Tibial artery (tissue), 4 donors: ENCODE measurements around the gene GDPGP1.

Experiments used
- DNase-seq, 2 donors: peaks; one replicate each; pipeline ENCODE4 v3.0.0-alpha.2; 2019
- H3K27ac ChIP-seq, 2 donors: fragments of 200-600 bp; sonication (generic) in 1 of 2; 1 replicate in 1 of 2; 2 replicates in 1 of 2; pipeline ENCODE4 v1.5.1; 2018 to 2019; ENCODE audit warnings: mild to moderate bottlenecking in 1 of 2
- H3K27me3 ChIP-seq, 2 donors: fragments of 200-600 bp; sonication (generic) in 1 of 2; one replicate each; pipeline versions ENCODE4 v1.5.1 to v1.6.0; 2016 to 2019
- H3K36me3 ChIP-seq, 3 donors: fragments of 200-600 bp; sonication (generic) in 2 of 3; one replicate each; pipeline ENCODE4 v1.5.1; 2016 to 2019; ENCODE audit warnings: mild to moderate bottlenecking in 2 of 3
- H3K4me1 ChIP-seq, 4 donors: fragments of 200-600 bp; sonication (generic) in 2 of 4; 1 replicate in 3 of 4; 2 replicates in 1 of 4; pipeline ENCODE4 v1.5.1; 2016 to 2019
- H3K4me3 ChIP-seq, 2 donors: fragments of 200-600 bp; sonication (generic) in 1 of 2; 1 replicate in 1 of 2; 2 replicates in 1 of 2; pipeline ENCODE4 v1.5.1; 2018 to 2019; ENCODE audit warnings: mild to moderate bottlenecking in 2 of 2
- H3K9me3 ChIP-seq, 3 donors: fragments of 200-600 bp; sonication (generic) in 1 of 3; one replicate each; pipeline ENCODE4 v1.5.1; 2016 to 2019
- intact Hi-C: fragments of 100-400 bp; cut with DNase I; formaldehyde crosslinking; loops from one replicate; pipeline ENCODE4 v1.15.0; 2023; ENCODE audit warnings: low total_unique reads
- TF ChIP-seq, protein P1 (sequence below), 2 experiments: fragments of 200-600 bp in 1 of 2; fragments of 450-650 bp in 1 of 2; IDR thresholded peaks; one replicate each; pipeline ENCODE4 v1.5.1; 2017 to 2019; ENCODE audit warnings: antibody characterized with exemption in 2 of 2, mild to moderate bottlenecking in 1 of 2, moderate library complexity in 1 of 2

Gene GDPGP1

DNA sequence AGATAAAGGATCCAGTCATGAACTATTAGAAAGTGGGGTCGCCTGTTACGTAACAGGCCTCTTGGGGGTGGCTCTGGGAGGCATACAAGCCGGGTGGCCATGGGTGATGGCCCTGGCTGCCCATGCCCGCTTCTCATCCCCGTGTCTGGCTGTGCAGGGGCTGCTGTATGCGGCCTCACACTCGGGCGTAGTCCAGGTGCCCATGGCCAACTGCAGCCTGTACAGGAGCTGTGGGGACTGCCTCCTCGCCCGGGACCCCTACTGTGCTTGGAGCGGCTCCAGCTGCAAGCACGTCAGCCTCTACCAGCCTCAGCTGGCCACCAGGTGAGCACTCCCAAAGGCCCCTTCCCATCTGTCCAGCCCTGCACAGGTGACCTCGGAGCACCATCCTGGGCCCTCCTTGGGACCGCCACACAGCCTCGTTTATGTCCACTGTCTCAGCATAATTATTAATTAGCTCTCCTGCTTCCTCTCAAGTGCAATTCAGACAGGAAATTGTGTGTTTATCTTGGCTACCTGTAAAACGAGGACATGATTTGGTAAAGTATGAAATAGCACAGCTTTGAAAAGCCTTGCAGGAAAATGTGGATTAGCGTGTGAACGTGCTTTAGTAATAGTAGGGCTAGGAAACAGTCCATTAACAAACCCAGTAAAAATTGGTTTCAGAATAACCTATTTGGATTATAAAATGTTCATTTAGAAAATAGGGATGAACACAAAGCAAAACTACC is 8.3 kb upstream of the GDPGP1 start:
- peaks cover 0 to 21% (median 13%) of the 10 kb centered on the region in 4 donors for H3K4me1 ChIP-seq
- TF ChIP-seq, protein P1, sequence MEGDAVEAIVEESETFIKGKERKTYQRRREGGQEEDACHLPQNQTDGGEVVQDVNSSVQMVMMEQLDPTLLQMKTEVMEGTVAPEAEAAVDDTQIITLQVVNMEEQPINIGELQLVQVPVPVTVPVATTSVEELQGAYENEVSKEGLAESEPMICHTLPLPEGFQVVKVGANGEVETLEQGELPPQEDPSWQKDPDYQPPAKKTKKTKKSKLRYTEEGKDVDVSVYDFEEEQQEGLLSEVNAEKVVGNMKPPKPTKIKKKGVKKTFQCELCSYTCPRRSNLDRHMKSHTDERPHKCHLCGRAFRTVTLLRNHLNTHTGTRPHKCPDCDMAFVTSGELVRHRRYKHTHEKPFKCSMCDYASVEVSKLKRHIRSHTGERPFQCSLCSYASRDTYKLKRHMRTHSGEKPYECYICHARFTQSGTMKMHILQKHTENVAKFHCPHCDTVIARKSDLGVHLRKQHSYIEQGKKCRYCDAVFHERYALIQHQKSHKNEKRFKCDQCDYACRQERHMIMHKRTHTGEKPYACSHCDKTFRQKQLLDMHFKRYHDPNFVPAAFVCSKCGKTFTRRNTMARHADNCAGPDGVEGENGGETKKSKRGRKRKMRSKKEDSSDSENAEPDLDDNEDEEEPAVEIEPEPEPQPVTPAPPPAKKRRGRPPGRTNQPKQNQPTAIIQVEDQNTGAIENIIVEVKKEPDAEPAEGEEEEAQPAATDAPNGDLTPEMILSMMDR (IDR thresholded peaks at IDR 0.05): no peak
- intact Hi-C loops: no loop called here
- no peak overlapping the region for H3K27ac ChIP-seq
- no peak overlapping the region for H3K4me3 ChIP-seq
- no peaks in the 10 kb centered on the region for H3K27me3 ChIP-seq
- H3K9me3 ChIP-seq: no peaks in the 10 kb centered on the region
- peaks cover 64 to 96% (median 76%) of the 10 kb centered on the region in 3 donors for H3K36me3 ChIP-seq
- DNase-seq: no peak

- DNase-seq: no peak
- Histone ChIP-seq H3K36me3 (peaks cover 68 to 93% (median 84%) of the 10 kb centered on the region in 3 donors), H3K27ac (no peak overlapping the region), H3K4me3 (no peak overlapping the region), H3K4me1 (peaks cover 0 to 27% (median 15%) of the 10 kb centered on the region in 4 donors), H3K27me3 (no peaks in the 10 kb centered on the region), H3K9me3 (no peaks in the 10 kb centered on the region)
- intact Hi-C loops: no loop called here
- TF ChIP-seq, protein P1 (IDR thresholded peaks at IDR 0.05): no peak
These were observed 6.7 kb upstream of the GDPGP1 start for GRCh38 chr15:90227336-90227735.

GRCh38 chr15:90227816-90228772 is 5.9 kb upstream of the GDPGP1 start:
- no peak for DNase-seq
- intact Hi-C loops: no loop called here
- H3K36me3 ChIP-seq: peaks cover 68 to 85% (median 83%) of the 10 kb centered on the region in 3 donors
- H3K4me3 ChIP-seq: no peak overlapping the region
- TF ChIP-seq, protein P1 (IDR thresholded peaks at IDR 0.05): no peak
- H3K9me3 ChIP-seq: no peaks in the 10 kb centered on the region
- H3K4me1 ChIP-seq: peaks cover 0 to 34% (median 20%) of the 10 kb centered on the region in 4 donors
- H3K27ac ChIP-seq: no peak overlapping the region
- H3K27me3 ChIP-seq: no peaks in the 10 kb centered on the region

DNA sequence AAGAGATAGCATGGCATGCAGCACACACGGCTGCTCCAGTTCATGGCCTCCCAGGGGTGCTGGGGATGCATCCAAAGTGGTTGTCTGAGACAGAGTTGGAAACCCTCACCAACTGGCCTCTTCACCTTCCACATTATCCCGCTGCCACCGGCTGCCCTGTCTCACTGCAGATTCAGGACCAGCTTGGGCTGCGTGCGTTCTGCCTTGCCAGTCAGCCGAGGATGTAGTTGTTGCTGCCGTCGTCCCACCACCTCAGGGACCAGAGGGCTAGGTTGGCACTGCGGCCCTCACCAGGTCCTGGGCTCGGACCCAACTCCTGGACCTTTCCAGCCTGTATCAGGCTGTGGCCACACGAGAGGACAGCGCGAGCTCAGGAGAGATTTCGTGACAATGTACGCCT is 5.0 kb upstream of the GDPGP1 start:
- TF ChIP-seq, protein P1 (IDR thresholded peaks at IDR 0.05): no peak
- Histone ChIP-seq H3K27me3 (no peaks in the 10 kb centered on the region), H3K27ac (no peak overlapping the region), H3K4me1 (peaks cover 0 to 34% (median 20%) of the 10 kb centered on the region in 4 donors), H3K9me3 (no peaks in the 10 kb centered on the region), H3K36me3 (peaks cover 60 to 77% (median 74%) of the 10 kb centered on the region in 3 donors), H3K4me3 (no peak overlapping the region)
- intact Hi-C loops: no loop called here
- no peak for DNase-seq

GRCh38 chr15:90230071-90230494 is 3.9 kb upstream of the GDPGP1 start:
- no peak for DNase-seq
- Histone ChIP-seq H3K4me3 (no peak overlapping the region), H3K27ac (no peak overlapping the region), H3K9me3 (no peaks in the 10 kb centered on the region), H3K36me3 (peaks cover 49 to 65% (median 63%) of the 10 kb centered on the region in 3 donors), H3K4me1 (peaks cover 0 to 41% (median 24%) of the 10 kb centered on the region in 4 donors), H3K27me3 (no peaks in the 10 kb centered on the region)
- intact Hi-C loops: no loop called here
- TF ChIP-seq, protein P1 (IDR thresholded peaks at IDR 0.05): no peak
